ENCODE measurements around the gene RTP5.

- TF ChIP-seq CTCF (IDR thresholded peaks at IDR 0.05; ENCODE audit: control extremely low read depth in 1 of 3, insufficient read depth in 1 of 3, low read depth in 1 of 3, low read length in 3 of 3) (no peak), EP300 (IDR thresholded peaks at IDR 0.05; ENCODE audit: borderline replicate concordance in 1 of 2, low read depth in 2 of 2, low read length in 2 of 2) (no peak), FOSL1 (IDR thresholded peaks at IDR 0.05; ENCODE audit: insufficient read depth, low read depth, low read length) (no peak), BACH1 (IDR thresholded peaks at IDR 0.05; ENCODE audit: low read length) (no peak), NANOG (IDR thresholded peaks at IDR 0.05; ENCODE audit: insufficient read depth, low read depth, low read length, poor library complexity, severe bottlenecking) (no peak), POLR2A (IDR thresholded peaks at IDR 0.05; ENCODE audit: control extremely low read depth in 1 of 2, low read depth in 2 of 2, low read length in 2 of 2) (no peak), TAF1 (IDR thresholded peaks at IDR 0.05; ENCODE audit: low read depth, low read length) (no peak), SP2 (IDR thresholded peaks at IDR 0.05; ENCODE audit: low read length) (no peak), JUND (IDR thresholded peaks at IDR 0.05; ENCODE audit: low read length) (no peak), MAFK (IDR thresholded peaks at IDR 0.05; ENCODE audit: low read depth, low read length) (no peak), POLR2AphosphoS5 (IDR thresholded peaks at IDR 0.05; ENCODE audit: low read depth, low read length) (no peak), YY1 (IDR thresholded peaks at IDR 0.05; ENCODE audit: low read depth, low read length) (no peak), TCF12 (IDR thresholded peaks at IDR 0.05; ENCODE audit: low read depth, low read length) (no peak)
Measured at GRCh38 chr2:241897231-241897916, 27.8 kb downstream of the RTP5 start.
